ENCODE measurements around the gene DEGS1. TPM values are rescaled to one million over a fixed set of nuclear protein-coding genes. Genes with fewer than 3 reads are reported as not detected.
A peak's percentile ranks its signal among the peaks of the same experiment; 100 is the strongest.
"Not testable (repeated sequence)": the region's sequence is repeated elsewhere in the genome, so short reads cannot be mapped to it uniquely, and the experiment has no call there.

Gene DEGS1
- total RNA-seq, 1 experiment from 2014 or later, result 155 TPM

DNA sequence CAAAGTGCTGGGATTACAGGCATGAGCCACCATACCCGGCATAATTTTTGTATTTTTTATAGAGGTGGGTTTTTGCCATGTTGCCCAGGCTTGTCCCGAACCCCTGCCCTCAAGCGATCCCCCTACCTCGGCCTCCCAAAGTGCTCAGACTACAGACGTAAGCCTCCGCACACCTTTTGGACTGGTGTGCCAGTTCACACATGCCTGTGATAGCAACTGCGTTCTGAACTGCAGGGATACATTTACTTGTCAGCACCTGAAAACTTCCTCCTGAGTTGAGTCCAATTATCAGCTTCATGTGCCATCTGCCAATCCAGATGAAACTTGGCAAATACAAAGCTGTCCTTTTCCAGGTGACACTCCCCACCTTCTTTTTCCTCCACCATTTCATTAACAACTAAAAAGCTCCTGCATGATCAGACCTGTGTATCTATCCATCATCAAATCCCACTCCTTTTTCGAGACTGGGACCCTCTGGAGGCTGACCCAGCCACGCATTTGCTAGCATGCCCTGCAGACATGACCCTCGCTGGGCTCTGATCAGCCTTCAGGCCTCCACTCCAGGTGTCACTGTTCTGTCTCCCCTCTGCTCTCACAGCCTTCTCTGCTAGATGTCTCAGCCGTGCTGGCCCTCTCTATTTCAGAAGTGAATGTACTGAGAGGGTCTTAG lies 2.1 kb upstream of the DEGS1 start:
- DNase-seq (ENCODE audit: low read depth), result no peak

DNA sequence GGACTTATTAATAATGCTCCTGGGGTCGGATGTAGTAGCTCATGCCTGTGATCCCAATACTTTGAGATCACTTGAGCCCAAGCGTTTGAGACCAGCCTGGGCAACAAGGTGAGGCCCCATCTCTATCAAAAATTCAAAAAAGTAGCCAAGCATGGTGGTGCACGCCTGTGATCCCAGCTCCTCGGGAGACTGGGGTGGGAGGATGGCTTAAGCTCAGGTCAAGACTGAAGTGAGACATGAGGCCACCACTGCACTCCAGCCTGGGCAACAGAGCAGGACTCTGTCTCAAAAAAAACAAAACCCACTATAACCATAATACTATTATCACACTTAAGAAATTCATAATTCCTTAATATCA lies 1.6 kb upstream of the DEGS1 start:
- no peak for DNase-seq (ENCODE audit: low read depth)

DNA sequence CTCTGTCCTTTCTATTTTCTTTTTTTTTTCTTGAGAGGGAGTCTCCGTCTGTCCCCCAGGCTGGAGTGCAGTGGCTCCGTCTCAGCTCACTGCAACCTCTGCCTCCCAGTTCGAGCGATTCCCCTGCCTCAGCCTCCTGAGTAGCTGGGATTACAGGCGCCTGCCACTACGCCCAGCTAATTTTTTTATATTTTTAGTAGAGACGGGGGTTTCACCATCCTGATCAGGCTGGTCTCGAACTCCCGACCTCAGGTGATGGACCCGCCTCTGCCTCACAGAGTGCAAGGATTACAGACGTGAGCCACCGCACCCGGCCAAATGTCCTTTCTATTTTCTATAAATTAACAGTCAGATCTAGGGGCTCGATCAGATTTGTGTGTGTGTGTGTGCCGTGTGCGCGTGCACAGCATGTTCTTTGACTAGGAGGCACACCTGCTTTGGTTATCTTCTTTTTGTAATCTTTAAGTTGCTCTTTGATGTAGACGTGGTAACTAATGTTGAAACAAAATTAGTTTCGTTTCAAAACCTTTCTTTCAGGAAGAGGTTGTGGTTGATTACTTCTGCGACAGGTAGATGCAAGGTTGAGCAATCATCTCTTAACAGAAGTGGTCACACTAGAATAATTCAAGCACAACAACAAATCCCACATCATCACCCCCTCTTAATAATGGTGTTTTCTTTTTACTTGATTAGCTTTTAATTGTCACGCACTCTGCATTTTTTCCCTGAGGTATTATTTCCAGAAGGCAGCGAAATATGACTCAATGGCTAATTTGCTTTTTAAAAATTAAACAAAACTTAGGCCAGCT lies 779 bp upstream of the DEGS1 start:
- no peak for DNase-seq (ENCODE audit: low read depth)

DNA sequence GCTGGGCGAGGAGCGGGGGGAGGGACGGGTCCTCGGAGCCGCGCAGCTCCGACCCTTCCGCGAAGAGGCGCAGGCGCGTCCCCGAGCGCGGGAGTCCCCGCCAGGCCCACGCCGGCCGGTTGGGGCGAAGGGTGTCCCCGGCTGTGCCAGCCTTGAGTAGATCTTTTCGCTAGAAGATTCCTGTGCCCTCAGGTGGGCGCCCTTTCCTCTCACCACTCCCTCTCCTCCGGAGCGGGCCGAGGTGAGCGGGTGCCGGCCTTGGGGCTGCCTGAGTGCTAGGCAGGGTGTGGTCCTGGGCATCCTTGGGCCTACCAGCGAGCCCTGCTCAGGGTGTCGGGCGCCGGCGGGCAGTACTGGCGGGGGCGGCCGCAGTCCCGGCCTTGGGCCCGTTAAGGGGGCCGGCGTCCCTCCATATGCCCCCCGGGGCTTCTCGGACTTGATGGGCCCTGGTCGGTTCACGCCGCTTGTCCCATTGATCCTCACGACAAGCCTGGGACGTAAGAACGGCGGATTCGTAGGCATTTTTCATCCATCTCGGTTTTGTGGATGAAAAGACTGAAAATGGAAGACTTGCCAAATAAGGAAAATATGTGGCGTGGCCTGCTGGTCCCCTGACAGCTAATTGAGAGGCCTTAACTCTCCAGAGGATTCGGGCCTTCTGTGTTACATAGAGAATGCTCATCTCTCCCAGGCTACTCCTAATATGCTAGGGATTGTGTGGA lies 712 bp downstream of the DEGS1 start:
- peak; percentile 73 for DNase-seq (ENCODE audit: low read depth)

DNA sequence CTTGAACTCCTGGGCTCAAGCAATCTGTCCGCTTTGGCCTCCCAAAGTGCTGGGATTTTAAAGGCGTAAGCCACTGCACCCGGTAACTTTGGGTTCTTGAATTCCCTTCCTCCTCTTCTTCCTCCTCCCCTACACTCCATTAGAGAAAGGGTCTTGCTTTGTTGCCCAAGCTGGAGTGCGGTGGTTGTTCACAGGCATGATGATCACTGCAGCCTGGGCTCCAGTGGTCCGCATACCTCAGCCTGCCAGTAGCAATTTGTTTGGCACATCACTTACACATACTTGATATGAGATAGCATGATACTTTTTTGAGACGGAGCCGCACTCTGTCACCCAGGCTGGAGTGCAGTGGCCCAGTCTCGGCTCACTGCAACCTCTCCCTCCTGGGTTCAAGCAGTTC lies 2.2 kb downstream of the DEGS1 start:
- no peak for DNase-seq (ENCODE audit: low read depth)

DNA sequence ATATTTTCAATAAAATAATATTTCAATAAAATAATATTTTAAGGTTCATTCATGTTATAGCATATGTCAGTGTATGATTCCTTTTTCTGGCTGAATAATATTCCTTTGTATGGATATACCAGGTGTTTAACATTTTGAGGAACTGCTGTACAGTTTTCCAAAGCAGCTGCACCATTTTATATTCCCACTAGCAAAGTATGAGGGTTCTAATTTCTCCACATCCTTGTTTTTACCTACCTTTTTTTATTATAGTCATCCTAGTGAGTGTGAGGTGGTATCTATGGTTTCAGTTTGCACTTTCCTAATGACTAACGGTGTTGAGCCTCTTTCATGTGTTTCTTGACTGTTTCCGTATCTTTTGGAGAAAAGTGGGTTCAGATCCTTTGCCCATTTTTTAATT lies 5.2 kb downstream of the DEGS1 start:
- DNase-seq (ENCODE audit: low read depth), result no peak

DNA sequence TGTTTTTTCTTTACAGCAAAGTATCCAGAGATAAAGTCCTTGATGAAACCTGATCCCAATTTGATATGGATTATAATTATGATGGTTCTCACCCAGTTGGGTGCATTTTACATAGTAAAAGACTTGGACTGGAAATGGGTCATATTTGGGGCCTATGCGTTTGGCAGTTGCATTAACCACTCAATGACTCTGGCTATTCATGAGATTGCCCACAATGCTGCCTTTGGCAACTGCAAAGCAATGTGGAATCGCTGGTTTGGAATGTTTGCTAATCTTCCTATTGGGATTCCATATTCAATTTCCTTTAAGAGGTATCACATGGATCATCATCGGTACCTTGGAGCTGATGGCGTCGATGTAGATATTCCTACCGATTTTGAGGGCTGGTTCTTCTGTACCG lies 6.5 kb downstream of the DEGS1 start:
- no peak for DNase-seq (ENCODE audit: low read depth)

DNA sequence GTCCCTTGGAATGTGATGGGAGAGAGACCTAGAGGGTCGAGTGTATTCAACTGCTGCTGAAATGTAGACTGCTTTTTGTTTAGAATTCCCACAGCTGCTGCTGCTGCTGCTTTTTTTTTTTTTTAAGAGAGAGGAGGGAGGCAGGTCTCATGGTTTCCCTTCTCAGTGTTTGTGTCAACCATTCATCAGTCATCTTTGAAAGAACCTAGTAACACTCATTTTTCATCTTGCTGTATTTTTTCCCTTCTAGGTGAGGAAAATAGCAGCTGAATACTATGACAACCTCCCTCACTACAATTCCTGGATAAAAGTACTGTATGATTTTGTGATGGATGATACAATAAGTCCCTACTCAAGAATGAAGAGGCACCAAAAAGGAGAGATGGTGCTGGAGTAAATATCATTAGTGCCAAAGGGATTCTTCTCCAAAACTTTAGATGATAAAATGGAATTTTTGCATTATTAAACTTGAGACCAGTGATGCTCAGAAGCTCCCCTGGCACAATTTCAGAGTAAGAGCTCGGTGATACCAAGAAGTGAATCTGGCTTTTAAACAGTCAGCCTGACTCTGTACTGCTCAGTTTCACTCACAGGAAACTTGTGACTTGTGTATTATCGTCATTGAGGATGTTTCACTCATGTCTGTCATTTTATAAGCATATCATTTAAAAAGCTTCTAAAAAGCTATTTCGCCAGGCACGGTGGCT lies 9.2 kb downstream of the DEGS1 start:
- DNase-seq (ENCODE audit: low read depth), result no peak

DNA sequence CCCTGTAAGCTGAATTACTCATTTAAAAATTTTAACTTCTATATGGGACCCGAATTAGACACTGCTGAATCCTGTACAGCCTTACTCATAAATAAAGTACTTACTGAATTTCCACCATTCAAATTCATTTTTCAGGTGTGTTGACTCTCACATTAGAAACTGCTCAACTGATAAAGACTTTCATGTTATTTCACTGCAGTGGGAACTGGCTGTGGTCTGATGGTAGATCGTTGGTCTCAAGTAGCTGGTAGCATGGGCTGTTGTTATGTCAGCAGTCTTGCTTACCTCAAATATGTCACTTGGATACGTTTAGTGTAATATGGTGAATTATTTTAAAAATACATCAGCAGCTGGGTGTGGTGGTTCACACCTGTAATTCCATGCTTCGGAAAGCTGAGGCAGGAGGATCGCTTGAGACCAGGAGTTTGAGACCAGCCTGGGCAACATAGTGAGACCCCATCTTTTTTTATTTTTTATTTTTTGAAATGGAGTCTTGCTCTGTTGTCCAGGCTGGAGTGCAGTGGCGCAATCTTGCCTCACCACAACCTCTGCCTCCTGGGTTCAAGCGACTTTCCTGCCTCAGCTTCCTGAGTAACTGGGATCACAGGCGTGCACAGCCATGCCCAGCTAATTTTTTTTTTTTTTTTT lies 10.4 kb downstream of the DEGS1 start:
- no peak for DNase-seq (ENCODE audit: low read depth)

DNA sequence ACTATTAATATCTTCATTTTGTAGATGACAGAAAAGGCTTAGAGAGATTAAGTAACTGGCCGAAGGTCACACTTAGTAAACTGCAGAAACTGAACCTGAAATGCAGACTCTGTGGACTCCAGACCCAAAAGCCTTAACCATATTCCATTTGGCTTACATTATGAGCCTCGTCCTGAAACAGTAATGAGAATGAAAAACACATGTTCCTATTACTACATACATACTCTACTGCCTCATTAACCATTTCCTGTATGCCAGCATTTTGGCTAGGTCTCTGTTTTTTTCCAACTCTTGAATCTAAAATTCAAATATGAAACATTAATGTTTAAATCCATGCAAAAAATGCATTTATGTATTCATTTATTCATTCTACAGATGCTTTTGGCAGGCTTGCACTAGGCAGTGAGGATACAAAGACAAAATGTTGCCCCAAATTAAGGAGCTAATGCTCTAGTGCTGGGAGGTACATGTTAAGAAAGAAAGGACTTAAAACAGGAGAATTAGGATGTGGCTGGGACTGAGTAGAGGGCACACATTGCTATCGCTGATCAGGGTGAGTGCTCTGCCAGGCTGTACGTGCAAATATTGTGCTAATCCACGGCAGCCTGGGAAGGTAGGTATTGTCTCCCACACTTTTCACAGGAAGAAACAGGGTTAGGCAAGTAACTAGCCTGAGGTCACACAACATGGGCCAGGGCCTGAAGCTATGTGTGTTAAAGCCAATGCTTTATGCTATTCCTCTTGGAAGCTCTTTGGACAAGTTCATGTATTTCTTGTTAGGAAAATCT lies 14.0 kb downstream of the DEGS1 start:
- DNase-seq (ENCODE audit: low read depth), result no peak

DNA sequence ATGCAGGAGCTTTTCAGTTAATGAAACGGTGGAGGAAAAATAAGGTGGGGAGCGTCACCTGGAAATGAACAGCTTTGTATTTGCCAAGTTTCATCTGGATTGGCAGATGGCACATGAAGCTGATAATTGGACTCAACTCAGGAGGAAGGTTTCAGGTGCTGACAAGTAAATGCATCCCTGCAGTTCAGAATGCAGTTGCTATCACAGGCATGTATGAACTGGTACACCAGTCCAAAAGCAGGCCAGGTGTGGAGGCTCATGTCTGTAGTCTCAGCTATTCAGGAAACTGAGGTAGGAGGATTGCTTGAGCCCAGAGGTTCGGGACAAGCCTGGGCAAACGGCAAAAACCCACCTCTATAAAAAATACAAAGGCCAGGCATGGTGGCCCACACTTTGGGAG lies 15.5 kb downstream of the DEGS1 start:
- no peak for DNase-seq (ENCODE audit: low read depth)

DNA sequence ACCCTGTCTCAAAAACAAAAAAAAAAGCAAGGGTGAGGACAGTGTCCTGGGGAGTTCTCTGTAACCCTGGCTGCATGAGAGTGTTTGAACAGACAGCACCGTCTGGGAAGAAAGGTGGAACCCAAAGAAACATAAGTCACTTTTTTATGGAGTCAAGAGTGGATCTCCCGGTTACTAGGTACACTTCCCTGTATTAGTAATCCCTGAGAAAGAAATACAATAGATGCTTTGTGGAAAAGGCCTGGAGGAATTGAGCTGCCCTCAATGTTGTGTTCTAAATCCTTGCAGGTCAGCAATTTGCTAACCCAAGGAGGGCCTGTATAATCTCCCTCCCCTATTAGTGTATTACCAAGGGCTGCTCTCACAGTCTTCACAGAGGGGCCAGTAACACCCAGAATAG lies 16.6 kb downstream of the DEGS1 start:
- DNase-seq (ENCODE audit: low read depth), result no peak

DNA sequence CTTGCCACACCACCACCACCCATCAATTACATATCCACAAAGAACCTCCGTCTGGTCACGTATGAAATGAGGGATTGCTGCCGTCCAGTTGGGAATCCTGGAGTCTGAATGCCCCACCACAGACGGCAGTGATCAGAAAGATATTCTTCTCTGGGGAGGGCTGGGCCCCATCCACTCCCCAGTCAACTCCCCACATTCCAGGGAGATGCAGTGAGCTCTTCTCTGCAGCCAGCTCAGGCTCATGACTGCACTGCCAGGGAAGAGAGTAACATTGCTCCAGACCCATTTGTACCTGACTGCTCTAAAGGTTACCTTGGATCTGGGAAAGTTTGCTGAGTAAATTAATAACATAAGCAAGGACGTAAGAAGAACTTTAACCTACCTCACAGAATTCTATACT lies 18.3 kb downstream of the DEGS1 start:
- no peak for DNase-seq (ENCODE audit: low read depth)

DNA sequence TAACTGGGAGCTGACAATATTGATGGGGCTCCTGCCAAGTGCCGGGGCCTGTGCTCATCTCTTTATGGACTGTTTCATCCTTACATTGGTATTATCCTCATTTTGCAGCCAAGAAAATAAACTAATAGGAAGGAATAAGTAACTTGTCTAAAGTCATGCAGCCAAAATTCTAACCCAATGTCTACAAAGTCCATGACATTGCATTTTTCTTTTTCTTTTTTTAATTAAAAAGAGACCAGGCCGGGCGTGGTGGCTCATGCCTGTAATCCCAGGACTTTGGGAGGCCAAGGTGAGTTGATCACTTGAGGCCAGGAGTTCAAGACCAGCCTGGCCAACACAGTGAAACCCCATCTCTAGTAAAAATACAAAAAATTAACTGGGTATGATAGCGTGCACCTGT lies 18.8 kb downstream of the DEGS1 start:
- no peak for DNase-seq (ENCODE audit: low read depth)

DNA sequence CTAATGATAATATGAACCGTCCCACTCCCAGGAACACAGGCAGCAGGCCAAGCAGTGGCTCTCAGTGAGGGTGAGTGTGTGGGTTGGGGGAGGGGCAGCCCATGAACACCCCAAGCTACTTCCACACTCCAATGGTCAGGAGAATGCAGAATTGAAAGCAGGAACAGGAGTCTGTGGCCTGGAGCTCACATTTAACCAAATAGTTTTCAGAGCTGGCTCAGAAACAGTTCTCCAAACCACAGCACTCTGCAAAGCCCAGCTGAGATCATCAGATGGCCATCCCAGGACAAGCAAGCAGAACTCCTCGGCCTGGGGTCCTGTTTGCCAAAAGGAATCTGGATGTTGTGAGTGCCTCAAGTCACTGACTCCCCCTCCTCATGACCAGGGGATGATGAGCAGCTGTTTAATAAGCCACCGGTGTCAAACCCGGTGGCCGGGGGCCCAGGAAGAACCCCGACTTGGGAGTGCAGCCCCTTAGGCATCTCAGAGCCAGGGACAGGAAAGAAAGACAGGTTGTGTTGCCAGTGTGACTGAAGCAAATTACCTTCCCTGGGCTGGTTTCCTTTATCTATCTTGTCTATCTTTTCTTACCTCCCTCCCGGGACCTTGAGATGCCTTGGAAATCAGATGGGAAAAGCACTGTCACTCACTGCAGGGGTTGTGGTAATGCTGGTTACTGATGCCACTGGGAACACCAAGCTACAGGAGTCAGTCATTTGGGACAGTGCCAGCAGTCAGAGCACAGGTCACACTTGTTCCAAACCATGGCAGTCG lies 20.4 kb downstream of the DEGS1 start:
- DNase-seq (ENCODE audit: low read depth), result peak; percentile 64

DNA sequence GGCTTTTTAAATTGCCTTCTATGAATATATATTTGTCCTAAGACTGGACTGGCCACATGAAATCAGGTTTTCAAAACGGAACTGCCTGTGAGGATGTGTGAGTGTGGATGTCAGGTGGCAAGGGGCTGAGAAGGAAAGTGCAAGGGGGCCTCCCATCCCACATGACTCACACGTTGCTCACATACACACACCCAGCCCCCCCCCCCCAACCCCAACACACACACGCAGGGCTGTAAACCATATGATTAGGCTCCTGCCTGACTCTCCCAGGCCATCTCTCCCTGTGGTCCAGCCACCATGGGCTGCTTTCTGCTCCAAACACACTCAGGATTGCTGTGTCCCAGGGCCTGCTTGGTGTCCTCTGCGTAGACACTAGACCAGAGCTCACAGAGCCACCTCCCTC lies 22.4 kb downstream of the DEGS1 start:
- peak; percentile 66 for DNase-seq (ENCODE audit: low read depth)

DNA sequence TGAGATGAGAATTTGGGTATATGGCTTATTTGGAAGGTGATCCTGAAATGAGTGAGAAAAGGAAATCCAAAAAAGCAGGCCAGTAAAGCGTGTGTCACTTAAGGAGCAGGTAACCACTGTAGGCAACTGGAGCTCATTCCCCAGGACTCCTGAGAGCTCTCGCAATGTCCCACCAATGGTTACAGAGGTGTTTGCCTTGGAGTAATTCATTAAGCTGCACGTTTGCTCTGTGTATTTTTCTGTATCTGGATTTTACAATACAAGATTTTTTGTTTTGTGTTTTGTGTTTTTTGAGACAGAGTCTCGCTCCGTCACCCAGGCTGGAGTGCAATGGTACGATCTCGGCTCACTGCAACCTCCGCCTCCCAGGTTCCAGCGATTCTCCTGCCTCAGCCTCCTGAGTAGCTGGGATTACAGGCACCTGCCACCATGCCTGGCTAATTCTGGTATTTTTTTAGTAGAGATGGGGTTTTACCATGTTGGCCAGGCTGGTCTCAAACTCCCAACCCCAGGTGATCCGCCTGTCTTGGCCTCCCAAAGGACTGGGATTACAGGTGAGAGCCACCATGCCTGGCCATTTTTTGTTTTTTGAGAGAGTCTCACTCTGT lies 23.0 kb downstream of the DEGS1 start:
- DNase-seq (ENCODE audit: low read depth), result not testable (repeated sequence)

DNA sequence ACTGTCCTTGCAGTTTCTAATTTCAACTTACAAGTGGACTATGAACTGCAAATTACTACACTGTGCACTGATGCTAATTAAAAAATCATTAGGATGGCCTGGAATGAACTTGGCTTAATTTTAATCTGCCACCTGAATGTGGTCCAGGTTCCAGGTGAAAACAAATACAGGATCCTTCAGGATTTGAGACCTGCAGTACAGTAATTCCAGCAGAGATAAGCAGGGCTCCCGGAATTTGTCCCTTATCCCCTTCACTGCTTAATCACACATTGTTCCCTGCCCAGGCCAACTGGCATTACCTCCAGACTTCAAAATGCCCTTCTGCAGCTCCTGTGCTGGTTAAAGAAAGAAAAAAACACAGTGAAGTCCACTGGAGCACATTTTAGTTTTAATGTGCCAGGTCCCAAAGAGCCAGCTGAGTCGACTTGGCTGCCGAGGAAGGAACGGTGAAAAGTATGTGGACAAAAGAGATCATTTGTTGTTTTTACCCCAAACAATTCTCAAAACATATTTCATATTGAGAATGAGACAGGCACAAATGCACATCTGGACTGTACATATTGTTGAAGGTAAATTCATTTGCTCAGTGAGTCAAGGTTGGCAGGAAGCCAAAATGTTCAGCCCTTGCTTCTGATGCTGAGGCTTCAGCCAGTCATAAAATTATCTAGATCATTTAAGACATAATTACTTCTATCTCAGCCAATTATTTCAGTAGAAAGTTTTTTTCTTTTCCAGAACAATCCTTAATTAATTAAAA lies 28.3 kb downstream of the DEGS1 start:
- DNase-seq (ENCODE audit: low read depth), result peak; percentile 52

DNA sequence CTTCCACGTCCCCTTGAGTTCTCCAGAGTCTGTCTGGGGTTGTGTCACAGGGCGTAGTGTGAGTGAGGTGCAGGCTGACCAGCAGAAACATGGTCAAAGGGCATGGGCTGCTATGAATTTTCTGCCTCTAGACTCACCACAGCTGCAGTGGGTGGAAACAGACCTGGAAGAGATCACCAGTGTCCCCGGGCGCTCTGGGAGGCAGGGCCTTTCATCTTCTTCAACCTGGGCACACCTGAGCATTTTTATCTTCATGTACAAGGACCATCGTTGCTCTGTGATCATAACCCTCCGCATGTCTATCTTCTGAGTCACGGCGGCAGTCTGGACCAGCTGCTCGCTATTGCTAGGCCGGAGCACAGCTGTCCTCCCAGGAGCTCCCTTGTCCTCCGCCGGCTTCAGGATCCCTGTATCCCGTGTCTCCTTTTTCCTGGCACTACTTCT lies 29.6 kb downstream of the DEGS1 start:
- peak; percentile 72 for DNase-seq (ENCODE audit: low read depth)

All from LHCN-M2 (cell line).